ENCODE data around the gene AFF3.

DNA sequence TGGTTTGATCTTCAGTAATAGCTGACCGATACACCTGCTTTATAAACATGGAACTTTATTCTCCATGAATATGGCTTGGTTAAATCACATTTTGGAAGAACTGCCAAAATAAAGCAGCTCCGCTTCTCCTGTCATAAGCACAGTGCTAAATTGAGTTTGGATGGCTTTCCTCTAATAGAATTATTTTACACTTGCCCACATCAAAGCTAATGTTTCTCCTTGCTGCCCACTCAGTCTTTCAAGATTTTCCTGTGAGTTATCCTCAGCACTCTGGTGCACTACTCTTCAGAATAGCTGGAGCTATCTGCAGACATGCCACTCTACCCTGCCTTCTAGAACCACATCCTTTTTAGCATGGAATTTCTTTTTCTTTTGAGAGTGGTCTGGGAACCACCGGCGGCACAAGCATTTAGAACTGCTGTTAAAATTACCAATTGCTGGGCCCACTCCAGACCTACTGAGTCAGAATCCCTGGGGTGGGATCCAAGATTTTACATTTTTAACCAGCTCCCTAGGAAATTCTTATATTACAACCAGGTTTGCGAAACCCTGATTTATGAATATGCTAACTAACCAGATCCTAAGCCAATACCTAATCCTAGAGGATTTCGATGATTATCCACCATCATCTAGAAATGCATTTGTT, 283.3 kb downstream of the AFF3 start:
- no peak for TF ChIP-seq POLR2AphosphoS5 (IDR thresholded peaks at IDR 0.05)
- TF ChIP-seq CTCF (IDR thresholded peaks at IDR 0.05 in 8 of 11, conservative IDR thresholded peaks at IDR 0.05 in 3 of 11): no peak
- TF ChIP-seq POLR2A (IDR thresholded peaks at IDR 0.05): no peak

Data from spleen (tissue), 7 donors.